ENCODE results near the gene GSX2. TPM values are rescaled to one million over a fixed set of nuclear protein-coding genes. Genes with fewer than 3 reads are reported as not detected.
A peak's percentile ranks its signal among the peaks of the same experiment; 100 is the strongest.
"Not testable (repeated sequence)": the region's sequence is repeated elsewhere in the genome, so short reads cannot be mapped to it uniquely, and the experiment has no call there.

GSX2 gene
- total RNA-seq, 3 donors from 2014 or later: not detected

DNA sequence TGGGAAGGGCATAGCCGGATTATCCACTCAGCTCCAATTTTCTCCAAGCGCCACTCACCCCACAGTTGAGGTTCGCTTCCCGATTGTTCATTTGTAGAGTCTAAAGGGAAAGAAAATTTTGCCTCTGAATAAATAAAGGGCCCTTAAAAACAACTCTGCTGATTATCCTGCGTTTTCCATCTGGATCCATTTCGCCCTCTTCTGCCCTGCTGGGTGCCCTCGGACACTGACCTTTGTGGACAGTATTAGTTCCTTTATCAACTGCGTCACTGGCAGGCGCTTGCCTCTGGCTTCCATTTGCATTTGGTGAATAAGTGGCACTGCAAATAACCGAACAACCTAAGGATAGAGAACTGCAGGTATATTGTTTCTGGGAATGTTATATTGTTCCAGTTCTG lies 10.1 kb downstream of the GSX2 start:
- Histone ChIP-seq H3K36me3 (ENCODE audit: low read depth) (no peaks in the 10 kb centered on the region), H3K4me1 (ENCODE audit: low read depth) (peaks cover 12% of the 10 kb centered on the region), H3K9me3 (no peaks in the 10 kb centered on the region), H3K4me3 (no peak overlapping the region)
- no peak for DNase-seq
- ATAC-seq: no peak
- TF ChIP-seq, protein P1, sequence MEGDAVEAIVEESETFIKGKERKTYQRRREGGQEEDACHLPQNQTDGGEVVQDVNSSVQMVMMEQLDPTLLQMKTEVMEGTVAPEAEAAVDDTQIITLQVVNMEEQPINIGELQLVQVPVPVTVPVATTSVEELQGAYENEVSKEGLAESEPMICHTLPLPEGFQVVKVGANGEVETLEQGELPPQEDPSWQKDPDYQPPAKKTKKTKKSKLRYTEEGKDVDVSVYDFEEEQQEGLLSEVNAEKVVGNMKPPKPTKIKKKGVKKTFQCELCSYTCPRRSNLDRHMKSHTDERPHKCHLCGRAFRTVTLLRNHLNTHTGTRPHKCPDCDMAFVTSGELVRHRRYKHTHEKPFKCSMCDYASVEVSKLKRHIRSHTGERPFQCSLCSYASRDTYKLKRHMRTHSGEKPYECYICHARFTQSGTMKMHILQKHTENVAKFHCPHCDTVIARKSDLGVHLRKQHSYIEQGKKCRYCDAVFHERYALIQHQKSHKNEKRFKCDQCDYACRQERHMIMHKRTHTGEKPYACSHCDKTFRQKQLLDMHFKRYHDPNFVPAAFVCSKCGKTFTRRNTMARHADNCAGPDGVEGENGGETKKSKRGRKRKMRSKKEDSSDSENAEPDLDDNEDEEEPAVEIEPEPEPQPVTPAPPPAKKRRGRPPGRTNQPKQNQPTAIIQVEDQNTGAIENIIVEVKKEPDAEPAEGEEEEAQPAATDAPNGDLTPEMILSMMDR (IDR thresholded peaks at IDR 0.05): no peak
- intact Hi-C loops (cut with DNase I, micrococcal nuclease): no loop called here

DNA sequence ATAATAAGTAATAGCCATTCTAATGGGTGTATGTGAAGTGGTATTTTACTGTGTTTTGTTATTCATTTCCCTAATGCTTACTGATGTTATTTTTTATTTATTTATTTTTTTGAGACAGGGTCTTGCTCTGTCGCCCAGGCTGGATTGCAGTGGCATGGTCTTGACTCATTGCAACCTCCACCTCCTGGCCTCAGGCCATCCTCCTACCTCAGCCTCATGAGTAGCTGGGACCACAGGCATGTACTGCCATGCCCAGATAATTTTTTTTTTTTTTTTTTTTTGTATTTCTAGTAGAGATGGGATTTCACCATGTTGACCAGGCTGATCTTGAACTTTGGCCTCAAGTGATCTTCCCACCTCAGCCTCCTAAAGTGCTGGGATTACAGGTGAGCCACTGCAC lies 13.2 kb downstream of the GSX2 start:
- intact Hi-C loops (cut with DNase I, micrococcal nuclease); H3K9me3 ChIP-seq; H3K36me3 ChIP-seq (ENCODE audit: low read depth); H3K4me3 ChIP-seq; ATAC-seq; DNase-seq: not testable (repeated sequence)
- peaks cover 11% of the 10 kb centered on the region for H3K4me1 ChIP-seq (ENCODE audit: low read depth)

DNA sequence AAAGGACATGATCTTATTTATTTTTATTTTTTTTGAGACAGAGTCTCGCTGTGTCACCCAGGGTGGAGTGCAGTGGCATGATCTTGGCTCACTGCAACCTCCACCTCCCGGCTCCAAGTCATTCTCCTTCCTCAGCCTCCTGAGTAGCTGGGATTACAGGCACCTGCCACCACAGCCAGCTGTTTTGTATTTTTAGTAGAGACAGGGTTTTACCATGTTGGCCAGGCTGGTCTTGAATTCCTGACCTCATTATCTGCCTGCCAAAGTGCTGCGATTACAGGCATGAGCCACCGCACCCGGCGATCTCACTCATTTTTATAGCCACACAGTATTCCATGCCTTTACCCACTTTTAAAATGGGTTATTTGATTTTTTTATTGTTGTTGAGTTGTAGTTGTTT lies 16.3 kb downstream of the GSX2 start:
- intact Hi-C loops (cut with DNase I, micrococcal nuclease); DNase-seq; ATAC-seq: not testable (repeated sequence)

DNA sequence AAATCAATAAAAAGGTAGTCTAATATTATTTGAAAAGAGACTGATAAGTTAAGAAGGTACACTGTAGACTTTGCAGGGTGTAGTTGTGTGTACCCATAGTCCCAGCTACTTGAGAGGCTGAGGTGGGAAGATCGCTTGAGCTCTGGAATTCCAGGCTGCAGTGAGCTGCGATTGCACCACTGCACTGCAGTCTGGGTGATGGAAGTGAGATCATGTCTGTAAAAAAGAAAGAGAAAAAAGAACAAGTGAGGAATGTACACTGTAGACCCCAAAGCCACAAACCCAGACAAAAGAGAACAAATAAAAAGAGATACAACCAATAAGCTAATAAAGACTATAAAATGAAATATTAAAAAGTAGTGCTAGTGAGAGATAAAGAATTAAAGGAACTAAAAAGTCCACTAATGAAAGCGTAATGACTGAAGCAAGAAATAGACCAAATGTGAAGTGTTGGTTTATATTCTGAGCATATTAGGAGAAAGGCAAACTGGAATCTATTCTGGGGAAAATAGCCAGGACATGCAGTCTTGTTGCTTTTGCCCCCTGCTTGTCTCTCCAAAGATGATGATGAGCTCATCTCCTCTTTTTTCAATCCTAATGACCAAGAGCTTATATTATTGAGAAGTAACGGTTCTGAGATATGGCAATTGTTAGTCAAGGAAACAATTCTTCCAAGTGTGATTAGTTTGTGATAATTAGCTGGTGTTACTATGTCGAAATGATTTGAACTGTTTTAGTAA lies 19.1 kb downstream of the GSX2 start:
- peaks cover 9% of the 10 kb centered on the region for H3K4me1 ChIP-seq (ENCODE audit: low read depth)
- DNase-seq (no peak), ATAC-seq (no peak)
- H3K36me3 ChIP-seq (ENCODE audit: low read depth): no peaks in the 10 kb centered on the region
- TF ChIP-seq, protein P1 (IDR thresholded peaks at IDR 0.05): no peak
- no peaks in the 10 kb centered on the region for H3K9me3 ChIP-seq
- intact Hi-C loops (cut with DNase I, micrococcal nuclease): no loop called here
- no peak overlapping the region for H3K4me3 ChIP-seq

More for the DNA sequence above, 16.3 kb downstream of the GSX2 start:
- not testable (repeated sequence) for H3K36me3 ChIP-seq (ENCODE audit: low read depth); H3K4me1 ChIP-seq (ENCODE audit: low read depth); H3K4me3 ChIP-seq; H3K9me3 ChIP-seq

DNA sequence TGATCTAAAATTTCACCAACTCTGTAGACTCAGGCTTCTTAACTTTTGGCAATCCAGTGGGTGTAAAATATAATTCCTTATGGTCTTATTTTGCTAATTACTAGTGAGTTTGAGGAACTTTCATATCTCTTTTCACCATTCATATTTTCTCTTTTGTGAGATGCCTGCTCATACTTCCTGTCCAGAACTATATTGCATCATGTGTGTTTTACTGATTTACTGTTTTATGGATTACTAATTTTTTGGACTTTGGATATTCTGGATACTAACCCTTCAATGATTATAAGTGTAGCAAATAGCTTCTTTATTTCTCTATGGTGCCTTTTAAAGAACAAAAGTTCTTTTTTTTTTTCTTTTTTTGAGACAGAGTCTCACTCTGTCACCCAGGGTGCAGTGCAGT lies 20.6 kb downstream of the GSX2 start:
- DNase-seq (no peak), ATAC-seq (peak; percentile 92)
- Histone ChIP-seq H3K4me1 (ENCODE audit: low read depth) (peaks cover 9% of the 10 kb centered on the region), H3K36me3 (ENCODE audit: low read depth) (no peaks in the 10 kb centered on the region), H3K4me3 (no peak overlapping the region), H3K9me3 (no peaks in the 10 kb centered on the region)
- TF ChIP-seq, protein P1 (IDR thresholded peaks at IDR 0.05): no peak
- intact Hi-C loops (cut with DNase I, micrococcal nuclease): no loop called here

DNA sequence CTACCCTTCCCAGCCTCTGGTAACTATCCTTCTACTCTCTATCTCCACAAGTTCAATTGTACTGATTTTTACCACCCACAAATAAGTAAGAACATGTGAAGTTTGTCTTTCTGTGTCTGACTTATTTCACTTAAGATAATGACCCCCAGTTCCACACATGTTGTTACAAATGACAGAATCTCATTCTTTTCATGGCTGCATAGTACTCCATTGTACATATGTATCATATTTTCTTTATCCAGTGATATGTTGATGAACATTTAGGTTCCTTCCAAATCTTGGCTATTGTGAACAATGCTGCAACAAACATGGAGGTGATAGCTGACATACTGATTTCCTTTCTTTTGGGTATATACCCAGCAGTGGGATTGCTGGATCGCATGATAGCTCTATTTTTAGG lies 27.7 kb downstream of the GSX2 start:
- ATAC-seq (no peak), DNase-seq (no peak)
- H3K36me3 ChIP-seq (ENCODE audit: low read depth): no peaks in the 10 kb centered on the region
- no peaks in the 10 kb centered on the region for H3K4me1 ChIP-seq (ENCODE audit: low read depth)
- H3K4me3 ChIP-seq: no peak overlapping the region
- intact Hi-C loops (cut with DNase I, micrococcal nuclease): no loop called here
- peaks cover 7% of the 10 kb centered on the region for H3K9me3 ChIP-seq
- TF ChIP-seq, protein P1 (IDR thresholded peaks at IDR 0.05): no peak

DNA sequence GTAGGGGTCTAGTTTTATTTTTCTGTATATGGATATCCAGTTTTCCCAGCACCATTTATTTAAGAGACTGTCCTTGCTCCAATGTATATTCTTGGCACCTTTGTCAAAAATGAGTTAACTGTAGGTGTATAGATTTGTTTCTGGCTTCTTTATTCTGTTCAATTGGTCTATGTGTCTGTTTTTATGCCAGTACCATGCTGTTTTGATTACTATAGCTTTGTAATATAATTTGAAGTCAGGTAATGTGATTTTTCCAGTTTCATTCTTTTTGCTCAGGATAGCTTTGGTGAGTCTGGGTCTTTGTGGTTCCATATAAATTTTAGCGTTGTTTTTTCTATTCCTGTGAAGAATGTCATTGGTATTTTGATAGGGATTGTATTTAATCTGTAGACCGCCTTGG lies 28.7 kb downstream of the GSX2 start:
- DNase-seq; H3K4me3 ChIP-seq; H3K4me1 ChIP-seq (ENCODE audit: low read depth); H3K36me3 ChIP-seq (ENCODE audit: low read depth); intact Hi-C loops (cut with DNase I, micrococcal nuclease); ATAC-seq; H3K9me3 ChIP-seq: not testable (repeated sequence)

All from mucosa of descending colon (tissue), 3 donors.